ENCODE measurements around the gene ARID4B.
A peak's percentile ranks its signal among the peaks of the same experiment; 100 is the strongest.
"Not testable (repeated sequence)": the region's sequence is repeated elsewhere in the genome, so short reads cannot be mapped to it uniquely, and the experiment has no call there.

Gene ARID4B

DNA sequence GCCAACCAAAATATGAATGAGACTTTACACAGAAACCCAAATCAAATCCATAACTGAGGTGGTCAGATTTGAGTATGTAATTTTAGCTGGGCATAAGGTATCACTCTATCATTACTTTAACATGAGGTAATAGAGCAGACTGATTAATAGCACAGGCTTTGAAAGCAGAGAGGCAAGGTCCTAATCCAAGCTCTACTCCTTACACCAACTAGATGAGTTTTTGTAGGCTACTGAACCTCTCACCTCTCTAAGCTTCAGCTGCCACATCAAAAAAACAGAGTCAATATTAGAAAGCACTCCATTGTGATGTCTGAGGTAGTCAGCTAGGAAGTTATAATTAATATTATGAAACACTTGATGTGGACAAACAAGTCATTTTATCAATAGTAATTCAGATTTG is 63.7 kb downstream of the ARID4B start:
- Histone ChIP-seq H3K4me1 (ENCODE audit: insufficient read depth, low read length) (peaks cover 14% of the 10 kb centered on the region; the same call in 1 of the 2 replicates), H3K4me3 (ENCODE audit: low read length) (no peak overlapping the region), H3K9me3 (ENCODE audit: insufficient read depth, low read depth, low read length) (no peaks in the 10 kb centered on the region), H3K36me3 (ENCODE audit: insufficient read depth, low read length) (peaks cover 15% of the 10 kb centered on the region), H3K9ac (ENCODE audit: low read depth, low read length) (no peak overlapping the region), H3K27ac (ENCODE audit: low read depth, low read length) (no peak overlapping the region), H3K27me3 (ENCODE audit: insufficient read depth, low read length) (no peaks in the 10 kb centered on the region)

DNA sequence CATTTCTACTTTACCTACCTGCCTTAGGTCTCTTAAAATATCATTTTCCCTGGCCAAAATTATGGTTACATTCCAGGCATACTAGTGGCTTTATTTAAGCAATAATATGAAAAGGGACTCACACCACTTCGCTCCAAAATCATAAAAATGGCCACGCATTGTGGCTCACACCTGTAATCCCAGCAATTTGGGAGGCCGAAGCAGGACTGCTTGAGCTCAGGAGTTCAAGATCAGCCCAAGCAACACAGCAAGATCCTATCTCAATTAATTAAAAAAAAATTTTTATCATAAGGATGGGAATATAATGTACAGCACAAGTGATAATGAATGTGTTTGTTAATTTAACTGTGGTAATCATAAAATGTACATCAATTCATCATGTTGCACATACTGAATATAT is 65.4 kb downstream of the ARID4B start:
- no peak overlapping the region for H3K27ac ChIP-seq (ENCODE audit: low read depth, low read length)
- H3K9ac ChIP-seq (ENCODE audit: low read depth, low read length), result no peak overlapping the region
- 96% methylated on average over 3 of the region's 3 CpGs for WGBS
- H3K4me1 ChIP-seq (ENCODE audit: insufficient read depth, low read length), result peaks cover 16% of the 10 kb centered on the region; the same call in 1 of the 2 replicates
- peaks cover 24% of the 10 kb centered on the region for H3K36me3 ChIP-seq (ENCODE audit: insufficient read depth, low read length)
- H3K27me3 ChIP-seq (ENCODE audit: insufficient read depth, low read length), result no peaks in the 10 kb centered on the region
- no peaks in the 10 kb centered on the region for H3K9me3 ChIP-seq (ENCODE audit: insufficient read depth, low read depth, low read length)
- H3K4me3 ChIP-seq (ENCODE audit: low read length), result no peak overlapping the region

DNA sequence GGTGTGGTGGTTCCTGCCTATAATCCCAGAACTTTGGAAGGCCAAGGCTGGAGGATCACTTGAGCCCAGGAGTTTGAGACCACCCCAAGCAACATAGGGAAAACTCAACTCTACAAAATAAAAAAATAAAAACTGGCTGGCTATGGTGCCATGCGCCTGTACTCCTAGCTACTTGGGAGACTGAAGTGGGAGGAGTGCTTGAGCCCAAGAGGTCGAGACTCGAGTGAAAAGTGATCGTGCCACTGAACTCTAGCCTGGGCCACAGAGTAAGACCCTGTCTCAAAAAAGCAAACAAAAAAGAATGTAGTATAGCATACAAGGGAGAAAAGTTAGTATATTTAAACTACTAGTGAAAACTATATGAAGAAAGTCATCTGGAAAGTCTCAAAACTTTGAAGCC is 66.7 kb downstream of the ARID4B start:
- H3K27ac ChIP-seq (ENCODE audit: low read depth, low read length), result no peak overlapping the region
- H3K27me3 ChIP-seq (ENCODE audit: insufficient read depth, low read length), result no peaks in the 10 kb centered on the region
- H3K36me3 ChIP-seq (ENCODE audit: insufficient read depth, low read length), result peaks cover 28% of the 10 kb centered on the region
- peaks cover 16% of the 10 kb centered on the region; the same call in 1 of the 2 replicates for H3K4me1 ChIP-seq (ENCODE audit: insufficient read depth, low read length)
- no peaks in the 10 kb centered on the region for H3K9me3 ChIP-seq (ENCODE audit: insufficient read depth, low read depth, low read length)
- H3K4me3 ChIP-seq (ENCODE audit: low read length), result no peak overlapping the region
- H3K9ac ChIP-seq (ENCODE audit: low read depth, low read length), result no peak overlapping the region
- 88% methylated on average over 4 of the region's 4 CpGs for WGBS

DNA sequence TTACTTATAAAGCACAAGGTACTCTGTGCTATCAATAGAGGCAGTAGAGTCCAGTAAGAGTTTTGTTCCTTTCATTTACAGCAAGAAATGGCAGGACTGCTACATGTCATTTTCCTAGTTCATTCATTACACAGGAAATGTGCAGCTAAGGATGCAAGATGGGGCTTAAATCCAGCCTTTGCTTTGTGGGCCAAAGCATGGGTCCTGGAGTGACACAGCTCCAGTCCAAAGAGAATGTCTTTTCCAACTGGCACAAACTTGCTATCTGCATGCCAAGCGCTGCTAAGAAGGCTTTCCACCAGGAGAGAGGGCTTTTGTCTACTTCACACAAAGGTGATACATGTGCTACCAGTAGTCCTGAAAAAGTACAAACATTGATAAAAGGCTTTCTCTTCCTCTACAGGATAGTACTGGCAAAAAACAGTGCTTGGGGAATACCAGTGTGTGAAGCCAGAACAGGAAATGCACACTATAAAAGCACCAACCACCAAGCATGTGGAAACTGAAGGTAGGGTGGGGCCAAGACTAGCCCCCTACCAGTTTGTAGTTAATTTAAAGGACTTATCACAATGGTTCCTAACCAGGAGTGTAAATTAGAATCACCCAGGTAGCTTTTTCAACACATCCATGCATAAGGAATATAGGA is 68.7 kb downstream of the ARID4B start:
- Histone ChIP-seq H3K27me3 (ENCODE audit: insufficient read depth, low read length) (no peaks in the 10 kb centered on the region), H3K27ac (ENCODE audit: low read depth, low read length) (peak overlapping the region; percentile 24; the same call in 1 of the 2 replicates), H3K36me3 (ENCODE audit: insufficient read depth, low read length) (peaks cover 30% of the 10 kb centered on the region), H3K4me1 (ENCODE audit: insufficient read depth, low read length) (peaks cover 16% of the 10 kb centered on the region; the same call in 1 of the 2 replicates), H3K4me3 (ENCODE audit: low read length) (no peak overlapping the region), H3K9me3 (ENCODE audit: insufficient read depth, low read depth, low read length) (no peaks in the 10 kb centered on the region), H3K9ac (ENCODE audit: low read depth, low read length) (no peak overlapping the region)
- WGBS, result 89% methylated on average over 1 of the region's 1 CpG

DNA sequence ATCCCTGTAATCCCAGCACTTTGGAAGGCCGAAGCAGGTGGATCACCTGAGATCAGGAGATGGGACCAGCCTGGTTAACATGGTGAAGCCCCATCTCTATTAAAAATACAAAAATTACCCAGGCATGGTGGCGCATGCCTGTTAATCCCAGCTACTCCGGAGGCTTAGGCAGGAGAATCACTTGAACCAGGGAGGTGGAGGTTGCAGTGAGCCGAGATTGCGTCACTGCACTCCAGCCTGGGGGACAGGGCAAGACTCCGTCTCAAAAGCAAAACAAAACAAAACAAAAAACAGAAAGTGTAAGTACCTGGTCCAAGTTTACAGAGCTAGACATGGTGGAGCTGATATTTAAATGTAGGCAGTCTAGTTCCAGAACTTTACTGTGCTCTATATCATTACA is 69.9 kb downstream of the ARID4B start:
- not testable (repeated sequence) for H3K27ac ChIP-seq (ENCODE audit: low read depth, low read length); H3K27me3 ChIP-seq (ENCODE audit: insufficient read depth, low read length); H3K4me3 ChIP-seq (ENCODE audit: low read length); H3K9ac ChIP-seq (ENCODE audit: low read depth, low read length); H3K9me3 ChIP-seq (ENCODE audit: insufficient read depth, low read depth, low read length)
- WGBS, result 97% methylated on average over 6 of the region's 6 CpGs
- Histone ChIP-seq H3K36me3 (ENCODE audit: insufficient read depth, low read length) (peaks cover 30% of the 10 kb centered on the region), H3K4me1 (ENCODE audit: insufficient read depth, low read length) (peaks cover 16% of the 10 kb centered on the region; the same call in 1 of the 2 replicates)

DNA sequence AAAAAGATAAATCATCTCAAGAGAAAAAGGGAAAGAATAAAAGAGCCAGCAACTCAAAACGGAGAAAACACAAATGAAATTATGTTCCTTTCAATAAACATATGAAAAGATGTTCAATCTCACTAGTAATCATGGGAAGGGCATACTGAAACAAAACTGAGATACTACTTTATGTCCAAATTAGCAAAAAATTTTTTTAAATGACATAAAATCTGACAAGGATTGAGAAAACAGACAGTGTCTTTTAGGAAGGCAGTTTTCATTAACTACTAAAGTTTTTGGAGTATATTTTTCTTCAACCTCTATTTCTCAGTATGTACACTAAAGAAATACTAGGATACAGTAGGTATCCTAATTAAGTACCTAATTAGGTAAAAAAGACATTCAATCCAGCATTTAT is 73.3 kb downstream of the ARID4B start:
- peaks cover 44% of the 10 kb centered on the region for H3K36me3 ChIP-seq (ENCODE audit: insufficient read depth, low read length)
- no peaks in the 10 kb centered on the region for H3K9me3 ChIP-seq (ENCODE audit: insufficient read depth, low read depth, low read length)
- H3K27ac ChIP-seq (ENCODE audit: low read depth, low read length), result no peak overlapping the region
- H3K4me1 ChIP-seq (ENCODE audit: insufficient read depth, low read length), result peaks cover 6% of the 10 kb centered on the region; the same call in 1 of the 2 replicates
- no CpG with 5 or more reads among the region's 1 CpG for WGBS
- H3K4me3 ChIP-seq (ENCODE audit: low read length), result no peak overlapping the region
- no peaks in the 10 kb centered on the region for H3K27me3 ChIP-seq (ENCODE audit: insufficient read depth, low read length)
- H3K9ac ChIP-seq (ENCODE audit: low read depth, low read length), result no peak overlapping the region

DNA sequence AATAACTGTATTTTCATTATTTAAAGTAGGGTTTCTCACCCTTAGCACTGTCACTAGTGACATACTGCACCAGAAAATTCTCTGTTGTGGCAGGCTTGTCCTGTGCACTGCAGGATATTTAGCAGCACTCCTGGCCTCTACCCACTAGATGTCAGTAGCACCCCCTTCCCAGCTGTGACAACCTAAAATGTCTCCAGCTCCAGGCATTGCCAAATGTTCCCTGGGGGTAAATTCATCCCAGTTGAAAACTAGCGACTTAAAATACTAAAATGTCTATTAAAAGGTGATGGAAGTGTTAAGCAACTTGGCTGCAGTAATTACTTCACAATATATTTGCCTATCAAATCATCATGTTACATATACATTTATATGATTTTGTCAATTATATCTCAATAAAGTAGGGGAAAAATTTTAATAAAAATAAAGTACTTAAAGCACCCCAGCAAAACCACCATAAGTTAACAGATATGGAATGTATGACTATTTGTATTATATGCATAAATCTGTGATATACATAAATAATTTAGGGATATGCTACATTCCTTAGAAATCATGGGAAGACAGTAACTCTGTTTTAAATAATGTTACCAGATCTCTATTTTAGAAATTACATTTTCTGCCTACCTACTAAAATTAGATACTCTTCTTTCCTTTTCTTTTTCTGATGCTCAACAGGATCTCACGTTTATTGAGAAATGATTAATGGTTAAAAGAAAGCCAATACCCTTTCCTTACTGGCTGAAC is 74.6 kb downstream of the ARID4B start:
- H3K27me3 ChIP-seq (ENCODE audit: insufficient read depth, low read length), result no peaks in the 10 kb centered on the region
- no peak overlapping the region for H3K27ac ChIP-seq (ENCODE audit: low read depth, low read length)
- WGBS, result no CpG with 5 or more reads among the region's 2 CpGs
- H3K36me3 ChIP-seq (ENCODE audit: insufficient read depth, low read length), result peaks cover 36% of the 10 kb centered on the region
- no peak overlapping the region for H3K4me3 ChIP-seq (ENCODE audit: low read length)
- H3K9ac ChIP-seq (ENCODE audit: low read depth, low read length), result no peak overlapping the region
- H3K4me1 ChIP-seq (ENCODE audit: insufficient read depth, low read length), result no peaks in the 10 kb centered on the region
- no peaks in the 10 kb centered on the region for H3K9me3 ChIP-seq (ENCODE audit: insufficient read depth, low read depth, low read length)

DNA sequence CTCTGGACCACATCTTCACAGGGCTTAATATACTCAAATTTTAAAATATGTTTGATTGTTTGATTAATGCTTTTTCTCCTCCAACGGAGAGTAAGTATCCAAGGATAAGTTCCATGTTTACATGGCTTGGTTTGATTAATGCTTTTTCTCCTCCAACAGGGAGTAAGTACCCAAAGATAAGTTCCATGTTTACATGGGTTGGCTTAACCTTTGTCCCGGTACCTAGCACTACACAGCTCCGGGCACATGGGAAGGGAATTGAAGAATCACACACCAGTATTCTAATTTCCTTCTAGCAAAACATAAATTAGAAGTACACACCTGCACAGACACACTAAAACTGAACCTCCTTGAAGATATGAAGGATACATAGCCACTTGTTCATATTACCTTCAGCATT is 77.5 kb downstream of the ARID4B start:
- WGBS, result 98% methylated on average over 3 of the region's 3 CpGs

DNA sequence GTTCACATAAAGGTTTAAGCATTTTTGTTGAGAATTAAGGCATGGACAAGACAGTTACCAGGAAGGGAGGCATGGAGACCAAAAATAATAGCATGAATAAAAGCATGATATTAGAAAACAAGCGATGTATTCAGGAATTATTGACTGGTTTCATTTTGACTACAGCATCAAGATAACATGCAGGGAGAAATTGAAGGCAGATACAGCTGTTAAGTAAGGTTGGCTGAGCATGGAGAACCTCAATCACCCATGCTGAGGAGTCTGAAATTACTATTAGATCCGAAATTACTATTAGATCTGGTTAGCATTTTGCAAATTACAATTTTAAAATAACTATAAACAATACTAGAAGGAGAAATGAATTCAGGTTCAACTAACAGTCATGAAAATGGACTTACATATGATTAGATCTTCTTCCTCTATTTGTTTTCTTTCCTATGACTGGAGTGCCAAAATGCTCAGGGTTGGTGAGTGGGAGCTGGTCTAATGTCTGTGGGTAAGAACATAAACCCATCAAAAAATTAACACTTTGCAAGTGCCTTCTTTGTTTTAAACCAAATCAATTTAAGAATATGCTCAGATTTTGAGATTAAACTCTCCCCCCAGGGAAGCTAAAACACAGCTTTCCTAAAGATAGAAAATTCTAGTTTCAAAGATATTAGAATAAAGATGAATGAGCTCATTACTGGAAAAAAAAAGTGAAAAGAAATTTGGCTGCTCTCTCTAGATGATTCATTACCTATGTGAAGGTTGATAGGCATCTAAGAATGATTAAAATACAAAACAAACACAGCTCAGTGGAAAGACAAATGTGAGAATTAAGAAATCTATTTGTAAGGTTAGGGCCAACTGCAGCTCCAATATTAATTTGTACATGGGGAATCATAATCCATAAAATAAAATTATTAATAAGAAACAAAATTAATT is 81.7 kb downstream of the ARID4B start:
- Histone ChIP-seq H3K9ac (ENCODE audit: low read depth, low read length) (no peak overlapping the region), H3K4me1 (ENCODE audit: insufficient read depth, low read length) (no peaks in the 10 kb centered on the region)
- 100% methylated on average over 1 of the region's 2 CpGs for WGBS

More for the DNA sequence above, 77.5 kb downstream of the ARID4B start:
- Histone ChIP-seq H3K4me1 (ENCODE audit: insufficient read depth, low read length) (no peaks in the 10 kb centered on the region), H3K36me3 (ENCODE audit: insufficient read depth, low read length) (peaks cover 44% of the 10 kb centered on the region), H3K9me3 (ENCODE audit: insufficient read depth, low read depth, low read length) (no peaks in the 10 kb centered on the region), H3K27me3 (ENCODE audit: insufficient read depth, low read length) (no peaks in the 10 kb centered on the region), H3K4me3 (ENCODE audit: low read length) (no peak overlapping the region), H3K9ac (ENCODE audit: low read depth, low read length) (no peak overlapping the region), H3K27ac (ENCODE audit: low read depth, low read length) (no peak overlapping the region)

DNA sequence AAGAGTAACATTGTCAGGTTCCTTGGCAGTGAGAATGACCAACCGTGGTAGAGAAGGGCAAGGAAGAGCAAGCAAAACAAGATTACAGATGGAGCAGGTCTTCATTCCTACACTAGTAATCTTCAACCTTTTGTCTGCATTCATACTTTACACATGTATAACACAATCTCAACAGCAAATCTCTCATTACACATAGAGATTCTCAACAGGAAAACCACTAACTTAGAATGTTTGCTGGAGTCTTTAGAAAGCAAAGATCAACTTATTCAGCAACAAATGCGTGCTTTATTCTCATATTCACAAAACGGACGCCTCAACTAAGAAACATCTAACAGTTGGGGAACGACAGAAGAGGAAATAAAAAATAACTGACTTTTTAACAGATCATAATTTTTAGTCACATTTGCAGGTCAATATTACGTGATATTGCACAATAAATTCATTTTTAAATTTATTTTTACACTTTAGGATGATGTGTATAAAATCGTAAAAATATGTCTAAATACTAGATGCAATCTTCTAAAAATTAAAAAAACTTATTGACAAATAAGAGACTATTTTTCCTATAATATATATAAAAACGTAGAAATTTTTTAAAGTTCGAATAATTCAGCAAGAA is 82.9 kb downstream of the ARID4B start:
- Histone ChIP-seq H3K27me3 (ENCODE audit: insufficient read depth, low read length) (no peaks in the 10 kb centered on the region), H3K27ac (ENCODE audit: low read depth, low read length) (no peak overlapping the region), H3K9ac (ENCODE audit: low read depth, low read length) (no peak overlapping the region), H3K4me3 (ENCODE audit: low read length) (no peak overlapping the region), H3K9me3 (ENCODE audit: insufficient read depth, low read depth, low read length) (no peaks in the 10 kb centered on the region), H3K36me3 (ENCODE audit: insufficient read depth, low read length) (peaks cover 41% of the 10 kb centered on the region), H3K4me1 (ENCODE audit: insufficient read depth, low read length) (no peaks in the 10 kb centered on the region)
- 92% methylated on average over 5 of the region's 9 CpGs for WGBS

More for the DNA sequence above, 81.7 kb downstream of the ARID4B start:
- H3K27ac ChIP-seq (ENCODE audit: low read depth, low read length), result no peak overlapping the region
- H3K9me3 ChIP-seq (ENCODE audit: insufficient read depth, low read depth, low read length), result no peaks in the 10 kb centered on the region
- no peak overlapping the region for H3K4me3 ChIP-seq (ENCODE audit: low read length)
- peaks cover 46% of the 10 kb centered on the region for H3K36me3 ChIP-seq (ENCODE audit: insufficient read depth, low read length)
- no peaks in the 10 kb centered on the region for H3K27me3 ChIP-seq (ENCODE audit: insufficient read depth, low read length)
